Measurements from ENCODE around the gene CSNK1D. TPM values are rescaled to one million over a fixed set of nuclear protein-coding genes. Genes with fewer than 3 reads are reported as not detected.

The CSNK1D gene
- polyA plus RNA-seq, 1 donor from 2014 or later, result 29.9 TPM

GRCh38 chr17:82309656-82310570, 36.4 kb upstream of the CSNK1D start:
- Histone ChIP-seq H3K9me3 (ENCODE audit: low read length) (no peaks in the 10 kb centered on the region), H3K9ac (ENCODE audit: low read length) (no peak overlapping the region), H3K36me3 (ENCODE audit: insufficient read depth, low read length) (no peaks in the 10 kb centered on the region), H3K9me2 (ENCODE audit: insufficient read depth, low read length) (no peaks in the 10 kb centered on the region), H3K4me2 (ENCODE audit: low read length) (no peak overlapping the region), H4K20me1 (ENCODE audit: insufficient read depth) (no peaks in the 10 kb centered on the region), H3F3A (ENCODE audit: insufficient read depth, low read length, poor library complexity, severe bottlenecking) (no peaks in the 10 kb centered on the region), H3K79me2 (replicated peaks; ENCODE audit: insufficient read depth, low read length) (no peaks in the 10 kb centered on the region), H3K27ac (ENCODE audit: low read length) (no peak overlapping the region), H2AFZ (ENCODE audit: low read depth, low read length) (no peak overlapping the region), H3K27me3 (ENCODE audit: insufficient read depth, low read depth, low read length) (no peaks in the 10 kb centered on the region), H3K4me3 (ENCODE audit: low read length) (no peak overlapping the region)
- no peak for TF ChIP-seq RAD21 (conservative IDR thresholded peaks at IDR 0.05)
- TF ChIP-seq SMC3 (conservative IDR thresholded peaks at IDR 0.05; ENCODE audit: poor library complexity), result no peak
- TF ChIP-seq MXI1 (conservative IDR thresholded peaks at IDR 0.05; ENCODE audit: poor library complexity, severe bottlenecking), result no peak
- TF ChIP-seq POLR2AphosphoS5 (IDR thresholded peaks at IDR 0.05), result no peak
- no peak for TF ChIP-seq REST (IDR thresholded peaks at IDR 0.05; ENCODE audit: borderline replicate concordance)
- TF ChIP-seq EP300 (conservative IDR thresholded peaks at IDR 0.05; ENCODE audit: poor library complexity, severe bottlenecking), result no peak
- no peak for TF ChIP-seq EZH2 (IDR thresholded peaks at IDR 0.05; ENCODE audit: borderline replicate concordance, insufficient read depth, low read length, poor library complexity, severe bottlenecking)
- no peak for TF ChIP-seq TAF1 (IDR thresholded peaks at IDR 0.05; ENCODE audit: low read depth)
- TF ChIP-seq CTCF (IDR thresholded peaks at IDR 0.05; ENCODE audit: poor library complexity, severe bottlenecking), result no peak

GRCh38 chr17:82305727-82306300, 32.3 kb upstream of the CSNK1D start:
- Histone ChIP-seq H3K27ac (ENCODE audit: low read length) (no peak overlapping the region), H3K79me2 (replicated peaks; ENCODE audit: insufficient read depth, low read length) (no peaks in the 10 kb centered on the region), H3K27me3 (ENCODE audit: insufficient read depth, low read depth, low read length) (no peaks in the 10 kb centered on the region), H3K9me2 (ENCODE audit: insufficient read depth, low read length) (no peaks in the 10 kb centered on the region), H4K20me1 (ENCODE audit: insufficient read depth) (no peaks in the 10 kb centered on the region), H3K36me3 (ENCODE audit: insufficient read depth, low read length) (no peaks in the 10 kb centered on the region), H3K9me3 (ENCODE audit: low read length) (no peaks in the 10 kb centered on the region), H2AFZ (ENCODE audit: low read depth, low read length) (no peak overlapping the region), H3K9ac (ENCODE audit: low read length) (no peak overlapping the region), H3F3A (ENCODE audit: insufficient read depth, low read length, poor library complexity, severe bottlenecking) (no peaks in the 10 kb centered on the region), H3K4me3 (ENCODE audit: low read length) (no peak overlapping the region), H3K4me2 (ENCODE audit: low read length) (no peak overlapping the region)
- TF ChIP-seq SMC3 (conservative IDR thresholded peaks at IDR 0.05; ENCODE audit: poor library complexity) (no peak), EP300 (conservative IDR thresholded peaks at IDR 0.05; ENCODE audit: poor library complexity, severe bottlenecking) (no peak), EZH2 (IDR thresholded peaks at IDR 0.05; ENCODE audit: borderline replicate concordance, insufficient read depth, low read length, poor library complexity, severe bottlenecking) (no peak), MXI1 (conservative IDR thresholded peaks at IDR 0.05; ENCODE audit: poor library complexity, severe bottlenecking) (no peak), POLR2AphosphoS5 (IDR thresholded peaks at IDR 0.05) (no peak), REST (IDR thresholded peaks at IDR 0.05; ENCODE audit: borderline replicate concordance) (no peak), TAF1 (IDR thresholded peaks at IDR 0.05; ENCODE audit: low read depth) (no peak), RAD21 (conservative IDR thresholded peaks at IDR 0.05) (no peak)

All from neural cell (in vitro differentiated cells).